Measurements from ENCODE around the gene DOC2A.

DNA sequence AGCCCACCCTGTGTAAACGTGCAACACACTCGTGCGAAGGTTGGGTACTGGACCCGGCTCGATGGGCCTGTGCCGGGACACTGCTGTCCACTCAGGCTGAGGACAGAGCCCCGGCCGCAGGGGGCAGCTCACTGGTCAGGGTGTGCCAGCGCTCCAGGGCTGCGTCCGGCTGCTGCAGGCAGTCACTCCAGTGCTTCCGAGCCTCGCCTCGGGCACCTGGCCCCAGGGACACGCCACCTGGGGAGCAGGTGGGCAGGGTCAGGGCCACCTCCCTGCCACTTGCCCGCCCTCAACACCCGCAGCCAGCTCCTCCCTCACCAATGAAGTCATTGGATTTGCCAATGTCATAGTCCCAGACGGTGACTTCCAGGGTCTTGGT, 4.7 kb downstream of the DOC2A start:
- TF ChIP-seq, protein P1, sequence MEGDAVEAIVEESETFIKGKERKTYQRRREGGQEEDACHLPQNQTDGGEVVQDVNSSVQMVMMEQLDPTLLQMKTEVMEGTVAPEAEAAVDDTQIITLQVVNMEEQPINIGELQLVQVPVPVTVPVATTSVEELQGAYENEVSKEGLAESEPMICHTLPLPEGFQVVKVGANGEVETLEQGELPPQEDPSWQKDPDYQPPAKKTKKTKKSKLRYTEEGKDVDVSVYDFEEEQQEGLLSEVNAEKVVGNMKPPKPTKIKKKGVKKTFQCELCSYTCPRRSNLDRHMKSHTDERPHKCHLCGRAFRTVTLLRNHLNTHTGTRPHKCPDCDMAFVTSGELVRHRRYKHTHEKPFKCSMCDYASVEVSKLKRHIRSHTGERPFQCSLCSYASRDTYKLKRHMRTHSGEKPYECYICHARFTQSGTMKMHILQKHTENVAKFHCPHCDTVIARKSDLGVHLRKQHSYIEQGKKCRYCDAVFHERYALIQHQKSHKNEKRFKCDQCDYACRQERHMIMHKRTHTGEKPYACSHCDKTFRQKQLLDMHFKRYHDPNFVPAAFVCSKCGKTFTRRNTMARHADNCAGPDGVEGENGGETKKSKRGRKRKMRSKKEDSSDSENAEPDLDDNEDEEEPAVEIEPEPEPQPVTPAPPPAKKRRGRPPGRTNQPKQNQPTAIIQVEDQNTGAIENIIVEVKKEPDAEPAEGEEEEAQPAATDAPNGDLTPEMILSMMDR (IDR thresholded peaks at IDR 0.05; ENCODE audit: low read depth, low read length) = no peak
- TF ChIP-seq, protein P2, sequence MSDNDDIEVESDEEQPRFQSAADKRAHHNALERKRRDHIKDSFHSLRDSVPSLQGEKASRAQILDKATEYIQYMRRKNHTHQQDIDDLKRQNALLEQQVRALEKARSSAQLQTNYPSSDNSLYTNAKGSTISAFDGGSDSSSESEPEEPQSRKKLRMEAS (IDR thresholded peaks at IDR 0.05; ENCODE audit: low read depth, low read length) = no peak
- no peak for TF ChIP-seq POLR2A (IDR thresholded peaks at IDR 0.05; ENCODE audit: extremely low read depth, insufficient read length)
- no peak for TF ChIP-seq MYC (IDR thresholded peaks at IDR 0.05; ENCODE audit: low read depth, low read length)
